Measurements from ENCODE around the gene MFSD11. TPM values are rescaled to one million over a fixed set of nuclear protein-coding genes. Genes with fewer than 3 reads are reported as not detected.

MFSD11 gene
- total and polyA plus RNA-seq, 2 of the 8 experiments (the other 6 are each of a cell fraction or from before 2014, with no cell fraction given) = 17.7 to 19.8 TPM

- FAIRE-seq = no peak
- ChIA-PET POLR2A (ENCODE audit: partially characterized antibody) (interaction anchor here (0.8 to 9.2 kb wide), 11 partner anchors 8 to 333 kb away, joined by 3 to 181 read pairs (median 5); partner anchors contain the start of genes JMJD6 and METTL23), CTCF (ENCODE audit: partially characterized antibody) (interaction anchor here (0.6 to 1.8 kb wide), 3 partner anchors 18 to 155 kb away, joined by 3 to 6 read pairs (median 3); no protein-coding TSS in a partner anchor)
- Histone ChIP-seq H2AK5ac (ENCODE audit: low read depth, low read length) (no peak overlapping the region), H4K20me1 (replicated peaks in 1 of 2; ENCODE audit: control insufficient read depth in 1 of 2, insufficient read depth in 2 of 2, low read length in 2 of 2) (peaks cover 17% of the 10 kb centered on the region in 2 experiments), H3K27me3 (replicated peaks in 1 of 4; ENCODE audit: control insufficient read depth in 3 of 4, extremely low read depth in 1 of 4, insufficient read depth in 3 of 4, low read length in 3 of 4) (no peaks in the 10 kb centered on the region), H2BK5ac (ENCODE audit: low read depth, low read length) (no peak overlapping the region), H3K27ac (ENCODE audit: low read depth, low read length) (no peak overlapping the region), H2BK15ac (ENCODE audit: low read length) (no peak overlapping the region), H3K18ac (ENCODE audit: extremely low read depth, low read length) (no peak overlapping the region), H2BK20ac (ENCODE audit: low read length) (no peak overlapping the region), H3K4me1 (replicated peaks in 1 of 4; ENCODE audit: control insufficient read depth in 3 of 4, insufficient read depth in 4 of 4, low read length in 3 of 4) (peaks cover 3 to 12% (median 7%) of the 10 kb centered on the region in 4 experiments; a peak in 6 of 7 replicates), H2BK12ac (ENCODE audit: low read depth, low read length) (no peak overlapping the region), H3K79me1 (ENCODE audit: low read depth, low read length) (peaks cover 4% of the 10 kb centered on the region; the same call in 1 of the 2 replicates), H3K23ac (ENCODE audit: insufficient read length) (no peak overlapping the region), H3K9me3 (ENCODE audit: insufficient read depth in 2 of 2, low read depth in 1 of 2, low read length in 1 of 2) (no peaks in the 10 kb centered on the region), H3K79me2 (ENCODE audit: control insufficient read depth in 1 of 2, insufficient read depth in 2 of 2, low read length in 2 of 2) (peaks cover 16 to 63% of the 10 kb centered on the region in 2 experiments), H3K14ac (ENCODE audit: insufficient read length) (no peak overlapping the region), H3K4me3 (ENCODE audit: extremely low read depth in 1 of 4, insufficient read depth in 2 of 4, low read depth in 3 of 4, low read length in 4 of 4) (peak overlapping the region; percentile 88 to 100 (median 98); a peak in 6 of 8 replicates), H2BK120ac (replicated peaks; ENCODE audit: low read depth, low read length) (no peak overlapping the region), H3K36me3 (ENCODE audit: control insufficient read depth in 2 of 4, insufficient read depth in 4 of 4, low read length in 3 of 4) (peaks cover 17 to 51% (median 36%) of the 10 kb centered on the region in 4 experiments), H4K8ac (ENCODE audit: extremely low read depth, insufficient read depth, low read length) (peak overlapping the region; percentile 73; the same call in 1 of the 2 replicates), H3K9ac (replicated peaks in 1 of 4; ENCODE audit: extremely low read depth in 1 of 4, low read depth in 3 of 4, low read length in 3 of 4) (no peak overlapping the region), H4K5ac (ENCODE audit: insufficient read length, low read depth, low read length) (no peak overlapping the region), H3K4me2 (ENCODE audit: insufficient read depth in 1 of 2, low read depth in 2 of 2, low read length in 2 of 2) (peak overlapping the region; percentile 72 to 88), H3K56ac (replicated peaks; ENCODE audit: insufficient read length, low read depth, low read length) (no peak overlapping the region), H2AFZ (ENCODE audit: low read length) (no peak overlapping the region), H3K23me2 (ENCODE audit: low read depth, low read length) (peaks cover 9% of the 10 kb centered on the region; the same call in 1 of the 2 replicates), H4K91ac (replicated peaks; ENCODE audit: insufficient read length, low read length) (no peak overlapping the region), H3K4ac (replicated peaks; ENCODE audit: insufficient read length, low read depth, low read length) (no peak overlapping the region)
- WGBS, 2 experiments (ENCODE audit: extremely low coverage in 1 of 2, insufficient coverage in 1 of 2, insufficient read length in 1 of 2, insufficient replicate concordance in 2 of 2, low coverage in 1 of 2, low lambda C conversion rate in 2 of 2, missing lambda C conversion rate in 1 of 2) = 79% methylated on average over 8 of the region's 8 CpGs; no CpG with 5 or more reads in 1 of the 2 experiments
- no peak for DNase-seq (ENCODE audit: low read depth in 1 of 2, low spot score in 2 of 2)
- TF ChIP-seq E2F6 (IDR thresholded peaks at IDR 0.05) (no peak), EP300 (IDR thresholded peaks at IDR 0.05; ENCODE audit: borderline replicate concordance in 1 of 2, low read depth in 2 of 2, low read length in 2 of 2) (no peak), TBP (IDR thresholded peaks at IDR 0.05; ENCODE audit: low read depth, low read length) (no peak), GTF2F1 (IDR thresholded peaks at IDR 0.05; ENCODE audit: borderline replicate concordance, low read depth, low read length) (no peak), SP1 (IDR thresholded peaks at IDR 0.05; ENCODE audit: low read depth, low read length) (peak; percentile 47; the same call in 1 of the 2 replicates), GABPA (IDR thresholded peaks at IDR 0.05; ENCODE audit: borderline replicate concordance, insufficient read depth, low read length) (no peak), KDM1A (IDR thresholded peaks at IDR 0.05; ENCODE audit: borderline replicate concordance, low read length) (no peak), RXRA (IDR thresholded peaks at IDR 0.05; ENCODE audit: insufficient read depth, low read depth, low read length) (no peak), POLR2A (IDR thresholded peaks at IDR 0.05; ENCODE audit: control extremely low read depth in 1 of 2, low read depth in 2 of 2, low read length in 2 of 2) (peak; percentile 33 to 55), CBX8 (IDR thresholded peaks at IDR 0.05; ENCODE audit: borderline replicate concordance, low read depth, low read length) (no peak), POLR2AphosphoS5 (IDR thresholded peaks at IDR 0.05; ENCODE audit: low read depth, low read length) (peak; percentile 72; the same call in 1 of the 2 replicates)
Measured at GRCh38 chr17:76734080-76734840, 3.7 kb upstream of the MFSD11 start.
